ENCODE measurements around the gene PCDH9.
"Not testable (repeated sequence)": the region's sequence is repeated elsewhere in the genome, so short reads cannot be mapped to it uniquely, and the experiment has no call there.

PCDH9 gene

GRCh38 chr13:66781241-66781640 lies 448.9 kb downstream of the PCDH9 start:
- Histone ChIP-seq H3K4me1 (ENCODE audit: control insufficient read depth, insufficient read depth, low read length) (no peaks in the 10 kb centered on the region), H3K4me3 (ENCODE audit: low read length) (no peak overlapping the region), H3K9ac (ENCODE audit: low read length) (no peak overlapping the region), H3K27me3 (ENCODE audit: control insufficient read depth, insufficient read depth, low read length) (no peaks in the 10 kb centered on the region), H3K36me3 (ENCODE audit: control insufficient read depth, insufficient read depth, low read length) (no peaks in the 10 kb centered on the region), H3K9me3 (ENCODE audit: control insufficient read depth, low read length) (no peaks in the 10 kb centered on the region)

GRCh38 chr13:66780814-66781213 lies 449.3 kb downstream of the PCDH9 start:
- Histone ChIP-seq H3K36me3 (ENCODE audit: control insufficient read depth, insufficient read depth, low read length) (no peaks in the 10 kb centered on the region), H3K9me3 (ENCODE audit: control insufficient read depth, low read length) (no peaks in the 10 kb centered on the region), H3K27me3 (ENCODE audit: control insufficient read depth, insufficient read depth, low read length) (no peaks in the 10 kb centered on the region), H3K9ac (ENCODE audit: low read length) (no peak overlapping the region), H3K4me3 (ENCODE audit: low read length) (no peak overlapping the region), H3K4me1 (ENCODE audit: control insufficient read depth, insufficient read depth, low read length) (no peaks in the 10 kb centered on the region)

GRCh38 chr13:66778461-66778860 lies 451.7 kb downstream of the PCDH9 start:
- no peaks in the 10 kb centered on the region for H3K4me1 ChIP-seq (ENCODE audit: control insufficient read depth, insufficient read depth, low read length)
- H3K9ac ChIP-seq (ENCODE audit: low read length), result no peak overlapping the region
- H3K4me3 ChIP-seq (ENCODE audit: low read length), result no peak overlapping the region
- no peaks in the 10 kb centered on the region for H3K27me3 ChIP-seq (ENCODE audit: control insufficient read depth, insufficient read depth, low read length)
- H3K9me3 ChIP-seq (ENCODE audit: control insufficient read depth, low read length), result no peaks in the 10 kb centered on the region
- H3K36me3 ChIP-seq (ENCODE audit: control insufficient read depth, insufficient read depth, low read length), result no peaks in the 10 kb centered on the region

- Histone ChIP-seq H3K9ac (ENCODE audit: low read length) (no peak overlapping the region), H3K27me3 (ENCODE audit: control insufficient read depth, insufficient read depth, low read length) (no peaks in the 10 kb centered on the region), H3K4me3 (ENCODE audit: low read length) (no peak overlapping the region), H3K9me3 (ENCODE audit: control insufficient read depth, low read length) (no peaks in the 10 kb centered on the region), H3K36me3 (ENCODE audit: control insufficient read depth, insufficient read depth, low read length) (no peaks in the 10 kb centered on the region), H3K4me1 (ENCODE audit: control insufficient read depth, insufficient read depth, low read length) (no peaks in the 10 kb centered on the region)
Observed at GRCh38 chr13:66775196-66775595, 454.9 kb downstream of the PCDH9 start.

- no peaks in the 10 kb centered on the region for H3K4me1 ChIP-seq (ENCODE audit: control insufficient read depth, insufficient read depth, low read length)
- no peak overlapping the region for H3K9ac ChIP-seq (ENCODE audit: low read length)
- no peaks in the 10 kb centered on the region for H3K36me3 ChIP-seq (ENCODE audit: control insufficient read depth, insufficient read depth, low read length)
- no peaks in the 10 kb centered on the region for H3K27me3 ChIP-seq (ENCODE audit: control insufficient read depth, insufficient read depth, low read length)
- H3K9me3 ChIP-seq (ENCODE audit: control insufficient read depth, low read length), result no peaks in the 10 kb centered on the region
- H3K4me3 ChIP-seq (ENCODE audit: low read length), result no peak overlapping the region
Observed at GRCh38 chr13:66774046-66774445, 456.1 kb downstream of the PCDH9 start.

GRCh38 chr13:66765559-66765958 lies 464.6 kb downstream of the PCDH9 start:
- H3K36me3 ChIP-seq (ENCODE audit: control insufficient read depth, insufficient read depth, low read length), result no peaks in the 10 kb centered on the region
- H3K9me3 ChIP-seq (ENCODE audit: control insufficient read depth, low read length), result no peaks in the 10 kb centered on the region
- H3K27me3 ChIP-seq (ENCODE audit: control insufficient read depth, insufficient read depth, low read length), result no peaks in the 10 kb centered on the region
- no peaks in the 10 kb centered on the region for H3K4me1 ChIP-seq (ENCODE audit: control insufficient read depth, insufficient read depth, low read length)
- no peak overlapping the region for H3K9ac ChIP-seq (ENCODE audit: low read length)
- no peak overlapping the region for H3K4me3 ChIP-seq (ENCODE audit: low read length)

- H3K4me1 ChIP-seq (ENCODE audit: control insufficient read depth, insufficient read depth, low read length); H3K27me3 ChIP-seq (ENCODE audit: control insufficient read depth, insufficient read depth, low read length); H3K4me3 ChIP-seq (ENCODE audit: low read length); H3K9ac ChIP-seq (ENCODE audit: low read length); H3K36me3 ChIP-seq (ENCODE audit: control insufficient read depth, insufficient read depth, low read length); H3K9me3 ChIP-seq (ENCODE audit: control insufficient read depth, low read length): not testable (repeated sequence)
Observed at GRCh38 chr13:66760678-66761077, 469.5 kb downstream of the PCDH9 start.

- H3K4me3 ChIP-seq (ENCODE audit: low read length), result no peak overlapping the region
- no peaks in the 10 kb centered on the region for H3K27me3 ChIP-seq (ENCODE audit: control insufficient read depth, insufficient read depth, low read length)
- H3K4me1 ChIP-seq (ENCODE audit: control insufficient read depth, insufficient read depth, low read length), result no peaks in the 10 kb centered on the region
- H3K9ac ChIP-seq (ENCODE audit: low read length), result no peak overlapping the region
- H3K9me3 ChIP-seq (ENCODE audit: control insufficient read depth, low read length), result no peaks in the 10 kb centered on the region
- H3K36me3 ChIP-seq (ENCODE audit: control insufficient read depth, insufficient read depth, low read length), result no peaks in the 10 kb centered on the region
Observed at GRCh38 chr13:66759919-66760318, 470.2 kb downstream of the PCDH9 start.

- no peaks in the 10 kb centered on the region for H3K9me3 ChIP-seq (ENCODE audit: control insufficient read depth, low read length)
- H3K9ac ChIP-seq (ENCODE audit: low read length), result no peak overlapping the region
- no peaks in the 10 kb centered on the region for H3K36me3 ChIP-seq (ENCODE audit: control insufficient read depth, insufficient read depth, low read length)
- H3K27me3 ChIP-seq (ENCODE audit: control insufficient read depth, insufficient read depth, low read length), result no peaks in the 10 kb centered on the region
- H3K4me3 ChIP-seq (ENCODE audit: low read length), result no peak overlapping the region
- H3K4me1 ChIP-seq (ENCODE audit: control insufficient read depth, insufficient read depth, low read length), result no peaks in the 10 kb centered on the region
Observed at GRCh38 chr13:66751691-66752090, 478.4 kb downstream of the PCDH9 start.

- Histone ChIP-seq H3K9ac (ENCODE audit: low read length) (no peak overlapping the region), H3K9me3 (ENCODE audit: control insufficient read depth, low read length) (no peaks in the 10 kb centered on the region), H3K4me3 (ENCODE audit: low read length) (no peak overlapping the region), H3K4me1 (ENCODE audit: control insufficient read depth, insufficient read depth, low read length) (no peaks in the 10 kb centered on the region), H3K36me3 (ENCODE audit: control insufficient read depth, insufficient read depth, low read length) (no peaks in the 10 kb centered on the region), H3K27me3 (ENCODE audit: control insufficient read depth, insufficient read depth, low read length) (no peaks in the 10 kb centered on the region)
Observed at GRCh38 chr13:66748712-66749111, 481.4 kb downstream of the PCDH9 start.

GRCh38 chr13:66745307-66745706 lies 484.8 kb downstream of the PCDH9 start:
- Histone ChIP-seq H3K36me3 (ENCODE audit: control insufficient read depth, insufficient read depth, low read length) (no peaks in the 10 kb centered on the region), H3K9me3 (ENCODE audit: control insufficient read depth, low read length) (no peaks in the 10 kb centered on the region), H3K9ac (ENCODE audit: low read length) (no peak overlapping the region), H3K4me1 (ENCODE audit: control insufficient read depth, insufficient read depth, low read length) (no peaks in the 10 kb centered on the region), H3K27me3 (ENCODE audit: control insufficient read depth, insufficient read depth, low read length) (no peaks in the 10 kb centered on the region), H3K4me3 (ENCODE audit: low read length) (no peak overlapping the region)

GRCh38 chr13:66723576-66723975 lies 506.6 kb downstream of the PCDH9 start:
- no peaks in the 10 kb centered on the region for H3K36me3 ChIP-seq (ENCODE audit: control insufficient read depth, insufficient read depth, low read length)
- H3K9ac ChIP-seq (ENCODE audit: low read length), result no peak overlapping the region
- H3K4me3 ChIP-seq (ENCODE audit: low read length), result no peak overlapping the region
- H3K4me1 ChIP-seq (ENCODE audit: control insufficient read depth, insufficient read depth, low read length), result no peaks in the 10 kb centered on the region
- no peaks in the 10 kb centered on the region for H3K9me3 ChIP-seq (ENCODE audit: control insufficient read depth, low read length)
- no peaks in the 10 kb centered on the region for H3K27me3 ChIP-seq (ENCODE audit: control insufficient read depth, insufficient read depth, low read length)

GRCh38 chr13:66716538-66716937 lies 513.6 kb downstream of the PCDH9 start:
- no peak overlapping the region for H3K9ac ChIP-seq (ENCODE audit: low read length)
- H3K9me3 ChIP-seq (ENCODE audit: control insufficient read depth, low read length), result no peaks in the 10 kb centered on the region
- H3K4me1 ChIP-seq (ENCODE audit: control insufficient read depth, insufficient read depth, low read length), result no peaks in the 10 kb centered on the region
- no peaks in the 10 kb centered on the region for H3K27me3 ChIP-seq (ENCODE audit: control insufficient read depth, insufficient read depth, low read length)
- H3K4me3 ChIP-seq (ENCODE audit: low read length), result no peak overlapping the region
- H3K36me3 ChIP-seq (ENCODE audit: control insufficient read depth, insufficient read depth, low read length), result no peaks in the 10 kb centered on the region

Measured in mucosa of stomach (tissue), 1 donor.